SK-N-SH (cell line): ENCODE data around the gene HEXB. TPM values are rescaled to one million over a fixed set of nuclear protein-coding genes. Genes with fewer than 3 reads are reported as not detected.

ENCODE experiments used
- CTCF ChIA-PET: fragments of 300-600, 350-600 bp; formaldehyde crosslinking; extraction: SDS; loops from one replicate; lab custom pipeline; 2021; lab: Yijun Ruan, JAX
- POLR2A ChIA-PET: fragments of 350-600 bp; sonication (Branson Sonifier 250); formaldehyde crosslinking; extraction: SDS; loops from one replicate; lab custom pipeline; 2020; ENCODE audit warnings: antibody characterized with exemption, inconsistent platforms; lab: Yijun Ruan, JAX
- DNase-seq: peaks from one replicate; pipeline ENCODE4 v3.0.0; 2012
- H2AFZ ChIP-seq: fragments of 200-600 bp; sonication (generic); 2 replicates; pipeline ENCODE4 v1.8.1; 2016; ENCODE audit warnings: antibody characterized with exemption, mild to moderate bottlenecking, low read depth
- H3F3A ChIP-seq: fragments of 200-600 bp; sonication (generic); replicated peaks from 2 replicates; pipeline ENCODE3; 2016; ENCODE audit warnings: antibody characterized with exemption, mild to moderate bottlenecking; ENCODE audit not compliant: insufficient read depth
- H3K27ac ChIP-seq, 2 experiments: fragments of 200-500 bp in 1 of 2; fragments of 200-600 bp in 1 of 2; sonication (Bioruptor generic) in 1 of 2; sonication (generic), shearing (Covaris generic) in 1 of 2; 2 replicates each; pipeline versions ENCODE4 v1.5.1 to v1.6.1; 2014 to 2016; ENCODE audit warnings: low read depth in 2 of 2, inconsistent platforms in 1 of 2, low read length in 1 of 2, mild to moderate bottlenecking in 1 of 2, mixed read lengths in 1 of 2
- H3K27me3 ChIP-seq: fragments of 200-600 bp; sonication (generic), shearing (Covaris generic); 2 replicates; pipeline ENCODE4 v1.6.1; 2016; ENCODE audit warnings: mixed run types; ENCODE audit not compliant: insufficient read depth
- H3K36me3 ChIP-seq, 2 experiments: fragments of 200-500 bp in 1 of 2; fragments of 200-600 bp in 1 of 2; sonication (Bioruptor generic) in 1 of 2; sonication (generic) in 1 of 2; replicated peaks in 1 of 2; 2 replicates each; pipeline versions ENCODE3 to v1.5.1; 2014 to 2016; ENCODE audit warnings: low read length in 1 of 2, mild to moderate bottlenecking in 1 of 2; ENCODE audit not compliant: insufficient read depth in 2 of 2, control insufficient read depth in 1 of 2
- H3K4me1 ChIP-seq, 2 experiments: fragments of 200-500 bp in 1 of 2; fragments of 200-600 bp in 1 of 2; sonication (Bioruptor generic) in 1 of 2; sonication (generic), shearing (Covaris generic) in 1 of 2; 2 replicates each; pipeline versions ENCODE4 v1.5.1 to v1.6.1; 2014 to 2016; ENCODE audit warnings: low read depth in 1 of 2, low read length in 1 of 2, mixed run types in 1 of 2; ENCODE audit not compliant: insufficient read depth in 2 of 2, control insufficient read depth in 1 of 2
- H3K4me2 ChIP-seq: fragments of 200-600 bp; sonication (generic), shearing (Covaris generic); 2 replicates; pipeline ENCODE4 v1.6.1; 2017; ENCODE audit warnings: mixed run types
- H3K4me3 ChIP-seq, 2 experiments: fragments of 200-500 bp in 1 of 2; fragments of 200-600 bp in 1 of 2; sonication (Bioruptor generic) in 1 of 2; sonication (generic), shearing (Covaris generic) in 1 of 2; 2 replicates each; pipeline versions ENCODE4 v1.5.1 to v1.8.1; 2014 to 2016; ENCODE audit warnings: low read depth in 2 of 2, inconsistent platforms in 1 of 2, low read length in 1 of 2, mild to moderate bottlenecking in 1 of 2, mixed read lengths in 1 of 2, moderate library complexity in 1 of 2
- H3K79me2 ChIP-seq: fragments of 200-600 bp; sonication (generic); 2 replicates; pipeline ENCODE4 v1.8.1; 2017; ENCODE audit warnings: mild to moderate bottlenecking; ENCODE audit not compliant: insufficient read depth
- H3K9ac ChIP-seq: fragments of 200-600 bp; sonication (generic); 2 replicates; pipeline ENCODE4 v1.6.1; 2017; ENCODE audit warnings: mixed run types
- H3K9me2 ChIP-seq: fragments of 200-600 bp; sonication (generic); 2 replicates; pipeline ENCODE4 v1.6.1; 2017; ENCODE audit warnings: mixed run types
- H3K9me3 ChIP-seq: fragments of 200-600 bp; sonication (generic); 2 replicates; pipeline ENCODE4 v1.6.1; 2017; ENCODE audit warnings: mixed run types, mild to moderate bottlenecking, moderate library complexity
- H4K20me1 ChIP-seq: fragments of 200-600 bp; sonication (generic); 2 replicates; pipeline ENCODE4 v1.6.1; 2017; ENCODE audit warnings: mild to moderate bottlenecking, mixed run types; ENCODE audit not compliant: insufficient read depth
- ELF1 ChIP-seq: IDR thresholded peaks from 2 replicates; pipeline ENCODE4 v1.4.0; 2012
- EP300 ChIP-seq, 2 experiments: IDR thresholded peaks; 2 replicates each; pipeline versions ENCODE4 v1.4.0 to v1.6.1; 2012; ENCODE audit warnings: borderline replicate concordance in 1 of 2, low read depth in 1 of 2, low read length in 1 of 2
- FOSL2 ChIP-seq: IDR thresholded peaks from 2 replicates; pipeline ENCODE4 v1.4.0; 2012; ENCODE audit warnings: low read depth, mild to moderate bottlenecking, moderate library complexity, borderline replicate concordance
- FOXM1 ChIP-seq: IDR thresholded peaks from 2 replicates; pipeline ENCODE4 v1.4.0; 2012; ENCODE audit warnings: low read depth, mild to moderate bottlenecking
- GABPA ChIP-seq: IDR thresholded peaks from 2 replicates; pipeline ENCODE4 v1.4.0; 2012; ENCODE audit warnings: low read depth, mild to moderate bottlenecking
- GATA2 ChIP-seq: sonication (generic); formaldehyde crosslinking; IDR thresholded peaks from 2 replicates; pipeline ENCODE4 v1.5.0; 2020; ENCODE audit warnings: mild to moderate bottlenecking, missing genetic modification reagents
- JUND ChIP-seq: IDR thresholded peaks from 2 replicates; pipeline ENCODE4 v1.4.0; 2012
- MEF2A ChIP-seq: IDR thresholded peaks from 2 replicates; pipeline ENCODE4 v1.4.0; 2012; ENCODE audit warnings: low read depth, borderline replicate concordance
- MXI1 ChIP-seq: IDR thresholded peaks from 2 replicates; pipeline ENCODE4 v1.6.1; 2012; ENCODE audit warnings: mild to moderate bottlenecking, low read depth, low read length, improper control_type of control experiment
- RAD21 ChIP-seq: IDR thresholded peaks from 2 replicates; pipeline ENCODE4 v1.6.1; 2012; ENCODE audit warnings: mild to moderate bottlenecking, low read length
- RFX5 ChIP-seq: IDR thresholded peaks from 2 replicates; pipeline ENCODE4 v1.6.1; 2012; ENCODE audit warnings: mild to moderate bottlenecking, improper control_type of control experiment, low read length
- RXRA ChIP-seq: IDR thresholded peaks from 2 replicates; pipeline ENCODE4 v1.4.0; 2012; ENCODE audit warnings: low read depth, mild to moderate bottlenecking, borderline replicate concordance
- SMC3 ChIP-seq: IDR thresholded peaks from 2 replicates; pipeline ENCODE4 v1.6.1; 2012; ENCODE audit warnings: low read depth, low read length, improper control_type of control experiment
- TCF12 ChIP-seq: IDR thresholded peaks from 2 replicates; pipeline ENCODE4 v1.4.0; 2012
- WGBS: methylation state at CpG from one replicate; pipeline ENCODE4 v1.1.6; 2017; ENCODE audit warnings: low lambda C conversion rate; 5-methylcytosine and 5-hydroxymethylcytosine counted together
- polyA plus RNA-seq, 3 experiments: library from polyadenylated mRNA; depleted of rRNA; stranded (reverse); fragments of >200 nt; gene quantifications; 2 replicates each; pipeline ENCODE4 v1.2.3, GENCODE V29; 2012
- TF ChIP-seq, protein P1 (sequence below): IDR thresholded peaks from 2 replicates; pipeline ENCODE4 v1.4.0; 2012; ENCODE audit warnings: low read depth
- TF ChIP-seq, protein P2 (sequence below): fragments of 200-600 bp; sonication (generic); IDR thresholded peaks from 2 replicates; pipeline ENCODE4 v1.6.1; 2017; ENCODE audit warnings: antibody characterized with exemption, mild to moderate bottlenecking, moderate library complexity
- TF ChIP-seq, protein P3 (sequence below): IDR thresholded peaks from 2 replicates; pipeline ENCODE4; 2012

HEXB gene
- polyA plus RNA-seq, 1 of the 3 experiments (the other 2 are of a cell fraction), result 75.8 TPM

DNA sequence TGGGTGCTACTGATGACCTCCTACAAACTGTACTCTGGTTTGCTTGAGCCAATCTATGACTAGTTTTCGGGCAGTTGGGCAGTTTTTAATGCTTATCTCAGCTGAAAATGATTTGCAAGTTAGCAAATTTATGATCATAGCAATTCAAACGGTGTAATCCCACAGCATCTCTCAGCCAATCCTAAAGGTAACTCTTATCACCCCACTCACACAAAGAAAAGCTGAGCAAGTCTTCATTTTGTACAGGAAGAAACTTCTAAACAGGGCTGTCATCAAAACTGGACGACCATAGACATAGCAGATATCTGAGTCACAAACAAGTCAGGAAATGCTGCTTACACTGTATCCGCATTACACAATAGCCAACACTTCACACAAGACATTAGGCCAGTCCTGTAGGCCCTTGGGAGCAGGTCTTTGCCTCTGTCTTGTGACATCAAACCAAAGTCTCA, 41.9 kb upstream of the HEXB start:
- peaks cover 8% of the 10 kb centered on the region for H4K20me1 ChIP-seq
- peak overlapping the region; percentile 31; the same call in 1 of the 2 replicates for H3K9ac ChIP-seq
- TF ChIP-seq GABPA, result no peak
- no peak for TF ChIP-seq MEF2A
- TF ChIP-seq ELF1, result peak; percentile 54; the same call in 1 of the 2 replicates
- peak; percentile 72; the same call in 1 of the 2 replicates for TF ChIP-seq FOSL2
- TF ChIP-seq, protein P1, sequence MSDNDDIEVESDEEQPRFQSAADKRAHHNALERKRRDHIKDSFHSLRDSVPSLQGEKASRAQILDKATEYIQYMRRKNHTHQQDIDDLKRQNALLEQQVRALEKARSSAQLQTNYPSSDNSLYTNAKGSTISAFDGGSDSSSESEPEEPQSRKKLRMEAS, result peak; percentile 60; the same call in 1 of the 2 replicates
- no peak for TF ChIP-seq MXI1
- no peak for TF ChIP-seq SMC3
- TF ChIP-seq EP300 (IDR thresholded peaks at IDR 0.05; ENCODE audit: borderline replicate concordance in 1 of 2, low read depth in 1 of 2, low read length in 1 of 2), result 0 out of 4 replicates have a peak, but pooled peaks of 1 of the 2 experiments have one; percentile 37
- TF ChIP-seq JUND, result peak; percentile 73
- TF ChIP-seq RFX5, result no peak
- TF ChIP-seq FOXM1, result no peak
- no peak for TF ChIP-seq RAD21
- TF ChIP-seq RXRA, result no peak
- peak; percentile 48; the same call in 1 of the 2 replicates for TF ChIP-seq TCF12
- TF ChIP-seq GATA2 (CRISPR knock-in tag), result no peak
- TF ChIP-seq, protein P2, sequence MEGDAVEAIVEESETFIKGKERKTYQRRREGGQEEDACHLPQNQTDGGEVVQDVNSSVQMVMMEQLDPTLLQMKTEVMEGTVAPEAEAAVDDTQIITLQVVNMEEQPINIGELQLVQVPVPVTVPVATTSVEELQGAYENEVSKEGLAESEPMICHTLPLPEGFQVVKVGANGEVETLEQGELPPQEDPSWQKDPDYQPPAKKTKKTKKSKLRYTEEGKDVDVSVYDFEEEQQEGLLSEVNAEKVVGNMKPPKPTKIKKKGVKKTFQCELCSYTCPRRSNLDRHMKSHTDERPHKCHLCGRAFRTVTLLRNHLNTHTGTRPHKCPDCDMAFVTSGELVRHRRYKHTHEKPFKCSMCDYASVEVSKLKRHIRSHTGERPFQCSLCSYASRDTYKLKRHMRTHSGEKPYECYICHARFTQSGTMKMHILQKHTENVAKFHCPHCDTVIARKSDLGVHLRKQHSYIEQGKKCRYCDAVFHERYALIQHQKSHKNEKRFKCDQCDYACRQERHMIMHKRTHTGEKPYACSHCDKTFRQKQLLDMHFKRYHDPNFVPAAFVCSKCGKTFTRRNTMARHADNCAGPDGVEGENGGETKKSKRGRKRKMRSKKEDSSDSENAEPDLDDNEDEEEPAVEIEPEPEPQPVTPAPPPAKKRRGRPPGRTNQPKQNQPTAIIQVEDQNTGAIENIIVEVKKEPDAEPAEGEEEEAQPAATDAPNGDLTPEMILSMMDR, result no peak
- TF ChIP-seq, protein P3, sequence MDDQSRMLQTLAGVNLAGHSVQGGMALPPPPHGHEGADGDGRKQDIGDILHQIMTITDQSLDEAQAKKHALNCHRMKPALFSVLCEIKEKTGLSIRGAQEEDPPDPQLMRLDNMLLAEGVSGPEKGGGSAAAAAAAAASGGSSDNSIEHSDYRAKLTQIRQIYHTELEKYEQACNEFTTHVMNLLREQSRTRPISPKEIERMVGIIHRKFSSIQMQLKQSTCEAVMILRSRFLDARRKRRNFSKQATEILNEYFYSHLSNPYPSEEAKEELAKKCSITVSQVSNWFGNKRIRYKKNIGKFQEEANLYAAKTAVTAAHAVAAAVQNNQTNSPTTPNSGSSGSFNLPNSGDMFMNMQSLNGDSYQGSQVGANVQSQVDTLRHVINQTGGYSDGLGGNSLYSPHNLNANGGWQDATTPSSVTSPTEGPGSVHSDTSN, result peak; percentile 34; the same call in 1 of the 2 replicates
- peaks cover 25 to 28% of the 10 kb centered on the region in 2 experiments for H3K4me1 ChIP-seq
- no peaks in the 10 kb centered on the region for H3K9me3 ChIP-seq
- H3K27ac ChIP-seq, result peak overlapping the region; percentile 39 to 90; a peak in 3 of 4 replicates
- peaks cover 38% of the 10 kb centered on the region for H3F3A ChIP-seq
- no peak for DNase-seq
- CTCF ChIA-PET, result interaction anchor here (0.7 to 9.2 kb wide), 20 partner anchors 10 to 1052 kb away, joined by 3 to 124 read pairs (median 4); no protein-coding TSS in a partner anchor
- no peaks in the 10 kb centered on the region for H3K27me3 ChIP-seq
- POLR2A ChIA-PET, result no interaction called here
- whole genome bisulfite sequencing, result 26% methylated on average over 4 of the region's 4 CpGs
- H3K36me3 ChIP-seq, result no peaks in the 10 kb centered on the region
- H3K79me2 ChIP-seq, result peaks cover 22% of the 10 kb centered on the region
- H3K4me2 ChIP-seq, result peak overlapping the region; percentile 1; the same call in 1 of the 2 replicates
- no peaks in the 10 kb centered on the region for H3K9me2 ChIP-seq
- H2AFZ ChIP-seq, result peak overlapping the region; percentile 93
- H3K4me3 ChIP-seq, result no peak overlapping the region
